ENCODE data around the gene GPSM1. TPM values are rescaled to one million over a fixed set of nuclear protein-coding genes. Genes with fewer than 3 reads are reported as not detected.

Gene GPSM1
- total and polyA plus RNA-seq, 9 of the 15 experiments (the other 6 are each of a cell fraction or from before 2014, with no cell fraction given): 0.04 to 14.2 (median 3.1) TPM

- Histone ChIP-seq H2AFZ (ENCODE audit: low read depth, low read length) (no peak overlapping the region), H3K4me1 (replicated peaks in 1 of 2; ENCODE audit: control insufficient read depth in 2 of 2, insufficient read depth in 2 of 2, low read length in 2 of 2) (peaks cover 0 to 57% of the 10 kb centered on the region in 2 experiments; a peak in 2 of 5 replicates), H3K9ac (ENCODE audit: insufficient read depth in 1 of 2, low read depth in 2 of 2, low read length in 2 of 2) (no peak overlapping the region), H3K36me3 (ENCODE audit: control insufficient read depth, insufficient read depth, low read length) (no peaks in the 10 kb centered on the region), H3K9me1 (ENCODE audit: control insufficient read depth, insufficient read depth, low read length) (no peaks in the 10 kb centered on the region), H3K4me3 (no peak overlapping the region), H3K27ac (ENCODE audit: extremely low read depth, low read depth, low read length) (no peak overlapping the region), H3K4me2 (ENCODE audit: insufficient read depth, low read length) (no peak overlapping the region), H4K20me1 (replicated peaks; ENCODE audit: control insufficient read depth, insufficient read depth, low read length) (peaks cover 17% of the 10 kb centered on the region), H3K79me2 (ENCODE audit: control insufficient read depth, insufficient read depth, low read length) (no peaks in the 10 kb centered on the region), H3K9me3 (replicated peaks; ENCODE audit: control insufficient read depth, insufficient read depth, low read depth, low read length) (no peaks in the 10 kb centered on the region; the same call in 1 of the 2 replicates), H3K27me3 (ENCODE audit: control insufficient read depth in 2 of 2, insufficient read depth in 2 of 2, low read length in 2 of 2) (peaks cover 26 to 70% of the 10 kb centered on the region in 2 experiments; a peak in 4 of 5 replicates)
- 5% methylated on average over 22 of the region's 22 CpGs for WGBS (ENCODE audit: insufficient coverage, low coverage, missing lambda C conversion rate)
- no peak for ATAC-seq
- no peak for FAIRE-seq
- CTCF ChIA-PET (ENCODE audit: low intra/inter-chr PET ratio): interaction anchor here (0.6 to 3.9 kb wide), 7 partner anchors 58 to 353 kb away, joined by 3 to 25 read pairs (median 4); no protein-coding TSS in a partner anchor
- BruUV-seq (replicated peaks): no TSS peak
- no peak for DNase-seq (ENCODE audit: extremely low read depth in 1 of 4, low spot score in 3 of 4)
- intact Hi-C loops (cut with micrococcal nuclease): no loop called here
- TF ChIP-seq ZNF780A (CRISPR knock-in tag; IDR thresholded peaks at IDR 0.05) (no peak), GATAD2B (IDR thresholded peaks at IDR 0.05; ENCODE audit: borderline replicate concordance) (no peak), NUFIP1 (IDR thresholded peaks at IDR 0.05; ENCODE audit: partially characterized antibody) (no peak), PKNOX1 (IDR thresholded peaks at IDR 0.05) (no peak), TAF7 (tag; IDR thresholded peaks at IDR 0.05) (no peak), ZNF395 (CRISPR knock-in tag; IDR thresholded peaks at IDR 0.05) (no peak), ATF1 (CRISPR knock-in tag; IDR thresholded peaks at IDR 0.05) (no peak), ATF1 (tag; IDR thresholded peaks at IDR 0.05) (no peak), TAF9B (IDR thresholded peaks at IDR 0.05; ENCODE audit: partially characterized antibody) (no peak), MED1 (CRISPR knock-in tag; IDR thresholded peaks at IDR 0.05; ENCODE audit: borderline replicate concordance) (no peak), NR2C1 (IDR thresholded peaks at IDR 0.05) (no peak), NR2C1 (tag; IDR thresholded peaks at IDR 0.05) (no peak), KLF13 (tag; IDR thresholded peaks at IDR 0.05; ENCODE audit: borderline replicate concordance, low read depth) (no peak)
- TF ChIP-seq, protein P1, sequence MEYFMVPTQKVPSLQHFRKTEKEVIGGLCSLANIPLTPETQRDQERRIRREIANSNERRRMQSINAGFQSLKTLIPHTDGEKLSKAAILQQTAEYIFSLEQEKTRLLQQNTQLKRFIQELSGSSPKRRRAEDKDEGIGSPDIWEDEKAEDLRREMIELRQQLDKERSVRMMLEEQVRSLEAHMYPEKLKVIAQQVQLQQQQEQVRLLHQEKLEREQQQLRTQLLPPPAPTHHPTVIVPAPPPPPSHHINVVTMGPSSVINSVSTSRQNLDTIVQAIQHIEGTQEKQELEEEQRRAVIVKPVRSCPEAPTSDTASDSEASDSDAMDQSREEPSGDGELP (CRISPR knock-in tag; IDR thresholded peaks at IDR 0.05; ENCODE audit: borderline replicate concordance): no peak
- POLR2A ChIA-PET: no interaction called here
- in situ Hi-C loops (cut with MboI): no loop called here
Observed at GRCh38 chr9:136284311-136284710, 43.0 kb upstream of the GPSM1 start.

Data from K562 (cell line).